ENCODE measurements around the gene IFNGR1. TPM values are rescaled to one million over a fixed set of nuclear protein-coding genes. Genes with fewer than 3 reads are reported as not detected.
"Not testable (repeated sequence)": the region's sequence is repeated elsewhere in the genome, so short reads cannot be mapped to it uniquely, and the experiment has no call there.

IFNGR1 gene
- total RNA-seq, 1 donor from 2014 or later, result 117 TPM

GRCh38 chr6:137210903-137211302 is 8.3 kb downstream of the IFNGR1 start:
- DNase-seq, result peak; percentile 30

- DNase-seq, result no peak
Measured at GRCh38 chr6:137208279-137208678, 10.9 kb downstream of the IFNGR1 start.

- DNase-seq, result not testable (repeated sequence)
Measured at GRCh38 chr6:137207457-137207856, 11.7 kb downstream of the IFNGR1 start.

- DNase-seq, result no peak
Measured at GRCh38 chr6:137206577-137206976, 12.6 kb downstream of the IFNGR1 start.

- DNase-seq, result no peak
Measured at GRCh38 chr6:137203256-137203655, 15.9 kb downstream of the IFNGR1 start.

- DNase-seq, result no peak
Measured at GRCh38 chr6:137202078-137202477, 17.1 kb downstream of the IFNGR1 start.

- no peak for DNase-seq
Measured at GRCh38 chr6:137201006-137201405, 18.2 kb downstream of the IFNGR1 start.

GRCh38 chr6:137200288-137200687 is 18.9 kb downstream of the IFNGR1 start:
- DNase-seq, result no peak

- DNase-seq, result no peak
Measured at GRCh38 chr6:137197684-137198645, 21.2 kb downstream of the IFNGR1 start.

GRCh38 chr6:137193256-137194070 is 25.7 kb downstream of the IFNGR1 start:
- DNase-seq, result no peak

GRCh38 chr6:137192821-137193220 is 26.4 kb downstream of the IFNGR1 start:
- DNase-seq, result no peak

- DNase-seq, result no peak
Measured at GRCh38 chr6:137191670-137192069, 27.5 kb downstream of the IFNGR1 start.

GRCh38 chr6:137191236-137191635 is 27.9 kb downstream of the IFNGR1 start:
- DNase-seq, result no peak

GRCh38 chr6:137190583-137191094 is 28.5 kb downstream of the IFNGR1 start:
- DNase-seq, result no peak

GRCh38 chr6:137188855-137189254 is 30.3 kb downstream of the IFNGR1 start:
- DNase-seq, result peak; percentile 30

- no peak for DNase-seq
Measured at GRCh38 chr6:137185290-137185689, 33.9 kb downstream of the IFNGR1 start.

GRCh38 chr6:137182654-137183073 is 36.5 kb downstream of the IFNGR1 start:
- DNase-seq, result no peak

- DNase-seq, result no peak
Measured at GRCh38 chr6:137181891-137182653, 37.1 kb downstream of the IFNGR1 start.

GRCh38 chr6:137177611-137178010 is 41.6 kb downstream of the IFNGR1 start:
- DNase-seq, result no peak

GRCh38 chr6:137176729-137177128 is 42.5 kb downstream of the IFNGR1 start:
- DNase-seq, result no peak

- DNase-seq, result no peak
Measured at GRCh38 chr6:137175868-137176245, 43.3 kb downstream of the IFNGR1 start.

GRCh38 chr6:137175157-137175867 is 43.9 kb downstream of the IFNGR1 start:
- no peak for DNase-seq

Measured in dermis blood vessel endothelial cell (primary cell).